Non-pigmented ciliary epithelial cell (primary cell): ENCODE measurements around the gene MTTP.

ENCODE experiments used
- DNase-seq: peaks from one replicate; pipeline ENCODE4 v3.0.0-alpha.2; 2010; ENCODE audit warnings: low read depth

MTTP gene

DNA sequence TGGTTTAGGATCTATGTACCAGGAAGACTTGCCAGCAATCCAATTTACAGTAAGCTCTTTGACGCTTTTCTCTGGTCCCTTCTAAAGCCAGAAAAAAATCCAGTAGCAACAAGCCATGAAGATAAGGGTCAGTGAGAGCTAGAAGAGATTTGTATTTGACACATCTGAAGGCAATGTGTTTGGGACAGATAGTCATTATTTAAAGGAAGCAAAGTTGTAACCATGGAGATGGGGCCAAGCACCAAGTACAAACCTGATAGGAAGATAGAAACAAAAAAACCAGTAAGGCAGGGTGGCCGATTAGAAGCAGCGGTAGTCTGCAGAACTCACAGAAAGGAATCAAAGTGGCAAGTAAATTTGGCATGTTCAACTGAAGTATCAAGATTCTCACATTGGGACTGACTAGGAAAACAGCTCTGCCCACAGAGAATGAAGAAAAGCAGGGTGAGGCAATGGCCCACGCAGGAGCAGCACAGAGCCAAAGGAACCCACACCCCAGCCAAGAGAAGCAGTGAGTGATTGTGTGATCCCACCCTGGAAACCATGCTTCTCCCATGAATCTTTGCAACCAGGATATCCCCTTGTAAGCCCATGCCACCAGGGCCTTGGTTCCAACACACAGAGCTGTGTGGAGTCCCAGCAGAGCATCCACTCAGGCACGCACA is 95.9 kb downstream of the MTTP start:
- DNase-seq = no peak
